Mesodermal cell (in vitro differentiated cells): ENCODE measurements around the gene CDC16.
"Not testable (repeated sequence)": the region's sequence is repeated elsewhere in the genome, so short reads cannot be mapped to it uniquely, and the experiment has no call there.

Experiments used
- H3K27ac ChIP-seq: 2 replicates; pipeline ENCODE4 v1.7.0; 2013; ENCODE audit warnings: mild to moderate bottlenecking, low read depth, low read length, moderate library complexity; ENCODE audit not compliant: severe bottlenecking
- H3K36me3 ChIP-seq: 2 replicates; pipeline ENCODE4 v1.7.1; 2013; ENCODE audit warnings: mild to moderate bottlenecking, low read length, moderate library complexity; ENCODE audit not compliant: control insufficient read depth, insufficient read depth
- H3K4me1 ChIP-seq: one replicate; pipeline ENCODE4 v1.7.1; 2013; ENCODE audit warnings: mild to moderate bottlenecking, low read length; ENCODE audit not compliant: insufficient read depth, control insufficient read depth, poor library complexity, severe bottlenecking
- H3K4me3 ChIP-seq: 2 replicates; pipeline ENCODE4 v1.7.0; 2013; ENCODE audit warnings: low read length, control low read depth, mild to moderate bottlenecking; ENCODE audit not compliant: insufficient read depth, poor library complexity, severe bottlenecking; ENCODE audit errors: extremely low read depth
- H3K9me3 ChIP-seq: 2 replicates; pipeline ENCODE4 v1.7.1; 2013; ENCODE audit warnings: mild to moderate bottlenecking, low read length, moderate library complexity; ENCODE audit not compliant: control insufficient read depth
- WGBS, 2 experiments: methylation state at CpG; one replicate each; pipeline ENCODE4 v1.1.5; 2013; ENCODE audit warnings: missing lambda C conversion rate in 2 of 2; ENCODE audit not compliant: insufficient coverage in 2 of 2; 5-methylcytosine and 5-hydroxymethylcytosine counted together

CDC16 gene

GRCh38 chr13:114243971-114244370, 9.3 kb downstream of the CDC16 start:
- Histone ChIP-seq H3K4me3 (no peak overlapping the region), H3K27ac (no peak overlapping the region), H3K9me3 (no peaks in the 10 kb centered on the region), H3K36me3 (peaks cover 91% of the 10 kb centered on the region), H3K4me1 (no peaks in the 10 kb centered on the region)
- 100% methylated on average over 2 of the region's 3 CpGs; no CpG with 5 or more reads in 1 of the 2 experiments for WGBS, 2 experiments

GRCh38 chr13:114244637-114245036, 9.9 kb downstream of the CDC16 start:
- Histone ChIP-seq H3K9me3 (no peaks in the 10 kb centered on the region), H3K36me3 (peaks cover 91% of the 10 kb centered on the region), H3K4me1 (no peaks in the 10 kb centered on the region), H3K4me3 (no peak overlapping the region), H3K27ac (no peak overlapping the region)
- no CpG with 5 or more reads among the region's 5 CpGs for WGBS, 2 experiments

DNA sequence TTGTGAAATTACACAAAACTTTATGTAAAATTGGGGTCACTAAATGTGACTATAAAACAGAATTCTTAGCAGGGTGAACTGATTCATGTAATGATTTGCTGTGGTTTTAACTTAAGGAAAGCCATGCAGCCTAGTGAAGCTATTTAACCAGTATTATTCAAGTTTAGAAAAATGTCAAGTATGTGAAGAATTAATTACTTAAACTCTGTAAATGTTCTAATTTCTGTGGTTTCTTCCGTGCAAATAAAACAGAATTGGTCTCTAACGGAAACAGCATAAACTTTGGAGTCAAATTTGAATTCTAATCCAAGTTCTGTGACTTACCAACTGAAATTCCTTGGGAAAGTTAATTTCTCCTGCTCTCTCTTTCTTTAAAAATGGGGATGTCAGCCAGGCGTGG, 13.3 kb downstream of the CDC16 start:
- H3K4me3 ChIP-seq = no peak overlapping the region
- no peak overlapping the region for H3K27ac ChIP-seq
- whole genome bisulfite sequencing, 2 experiments = 84 to 93% methylated on average over 3 of the region's 3 CpGs
- peaks cover 92% of the 10 kb centered on the region for H3K36me3 ChIP-seq
- no peaks in the 10 kb centered on the region for H3K4me1 ChIP-seq
- no peaks in the 10 kb centered on the region for H3K9me3 ChIP-seq

GRCh38 chr13:114249077-114249476, 14.4 kb downstream of the CDC16 start:
- Histone ChIP-seq H3K9me3 (no peaks in the 10 kb centered on the region), H3K36me3 (peaks cover 93% of the 10 kb centered on the region), H3K4me3 (no peak overlapping the region), H3K4me1 (no peaks in the 10 kb centered on the region), H3K27ac (no peak overlapping the region)
- 94 to 95% methylated on average over 4 to 6 of the region's 7 CpGs for WGBS, 2 experiments

DNA sequence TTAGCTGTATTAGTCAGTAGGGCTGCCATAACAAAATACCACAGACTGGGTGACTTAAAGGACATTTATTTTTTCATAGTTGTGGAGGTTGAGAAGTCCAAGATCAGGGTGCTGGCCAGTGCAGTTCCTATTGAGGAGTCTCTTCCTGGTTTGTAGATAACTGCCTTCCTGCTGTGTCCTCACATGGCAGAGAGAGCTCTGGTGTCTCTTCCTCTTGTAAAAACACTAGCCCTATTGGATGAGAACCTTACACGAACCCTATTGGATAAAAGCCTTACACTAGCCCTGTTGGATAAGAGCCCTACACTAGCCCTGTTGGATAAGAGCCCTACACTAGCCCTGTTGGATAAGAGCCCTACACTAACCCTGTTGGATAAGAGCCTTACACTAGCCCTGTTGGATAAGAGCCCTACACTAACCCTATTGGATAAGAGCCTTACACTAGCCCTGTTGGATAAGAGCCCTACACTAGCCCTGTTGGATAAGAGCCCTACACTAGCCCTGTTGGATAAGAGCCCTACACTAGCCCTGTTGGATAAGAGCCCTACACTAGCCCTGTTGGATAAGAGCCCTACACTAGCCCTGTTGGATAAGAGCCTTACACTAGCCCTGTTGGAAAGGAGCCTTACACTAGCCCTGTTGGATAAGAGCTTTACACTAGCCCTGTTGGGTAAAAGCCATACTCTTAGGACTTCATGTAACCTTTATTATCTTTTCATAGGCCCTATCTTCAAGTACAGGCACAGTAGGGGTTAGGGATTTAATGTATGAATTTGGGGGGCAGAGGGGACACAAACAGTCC, 17.1 kb downstream of the CDC16 start:
- H3K36me3 ChIP-seq = peaks cover 91% of the 10 kb centered on the region
- H3K27ac ChIP-seq = not testable (repeated sequence)
- 80 to 100% methylated on average over 1 of the region's 1 CpG for WGBS, 2 experiments

GRCh38 chr13:114256547-114256946, 21.9 kb downstream of the CDC16 start:
- Histone ChIP-seq H3K36me3 (peaks cover 92% of the 10 kb centered on the region), H3K27ac (no peak overlapping the region), H3K4me3 (no peak overlapping the region), H3K9me3 (no peaks in the 10 kb centered on the region), H3K4me1 (no peaks in the 10 kb centered on the region)
- 67 to 71% methylated on average over 1 of the region's 1 CpG for WGBS, 2 experiments

More for the DNA sequence above, 17.1 kb downstream of the CDC16 start:
- not testable (repeated sequence) for H3K9me3 ChIP-seq, H3K4me1 ChIP-seq, H3K4me3 ChIP-seq

DNA sequence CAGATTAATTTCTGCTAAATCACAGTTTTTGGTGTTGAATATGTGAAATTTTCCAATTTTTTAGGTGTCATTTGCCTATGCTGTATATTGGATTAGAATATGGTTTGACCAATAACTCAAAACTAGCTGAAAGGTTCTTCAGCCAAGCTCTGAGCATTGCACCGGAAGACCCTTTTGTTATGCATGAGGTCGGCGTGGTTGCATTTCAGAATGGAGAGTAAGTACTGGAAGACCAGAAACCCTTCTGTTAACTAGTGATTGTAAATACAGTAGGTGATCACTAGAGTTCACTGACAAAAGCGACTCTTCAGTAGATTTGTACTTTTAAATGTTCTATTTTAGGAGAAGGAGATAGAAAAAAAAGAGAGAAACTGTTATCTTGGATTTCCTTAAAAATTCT, 22.3 kb downstream of the CDC16 start:
- no peak overlapping the region for H3K4me3 ChIP-seq
- H3K9me3 ChIP-seq = no peaks in the 10 kb centered on the region
- peaks cover 90% of the 10 kb centered on the region for H3K36me3 ChIP-seq
- WGBS, 2 experiments = 70 to 87% methylated on average over 3 of the region's 4 CpGs
- H3K27ac ChIP-seq = no peak overlapping the region
- H3K4me1 ChIP-seq = no peaks in the 10 kb centered on the region

- 97 to 100% methylated on average over 3 to 8 of the region's 8 CpGs for WGBS, 2 experiments
- Histone ChIP-seq H3K4me1 (no peaks in the 10 kb centered on the region), H3K9me3 (no peaks in the 10 kb centered on the region), H3K36me3 (peaks cover 89% of the 10 kb centered on the region), H3K4me3 (no peak overlapping the region), H3K27ac (no peak overlapping the region)
These were observed 23.9 kb downstream of the CDC16 start for GRCh38 chr13:114258589-114258988.

DNA sequence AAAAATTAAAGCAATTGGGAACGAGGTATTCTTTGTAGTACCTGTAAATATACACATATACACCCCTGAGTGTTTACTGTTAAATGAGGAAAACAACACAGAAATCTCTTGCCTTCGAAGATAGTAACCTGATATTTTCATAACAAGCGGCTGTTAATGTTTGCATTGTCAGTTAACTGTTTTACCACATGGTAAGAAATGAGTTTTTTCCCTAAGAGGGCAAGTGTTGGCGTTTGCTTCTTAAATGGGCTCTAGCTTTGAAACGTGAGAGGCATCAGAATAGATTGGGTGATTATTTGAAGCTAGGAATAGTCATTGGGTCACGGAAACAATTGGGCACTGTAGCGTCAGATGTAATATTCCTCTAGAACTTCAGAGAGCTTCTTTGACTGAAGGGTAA, 24.7 kb downstream of the CDC16 start:
- H3K4me1 ChIP-seq = no peaks in the 10 kb centered on the region
- WGBS, 2 experiments = 94 to 98% methylated on average over 3 to 6 of the region's 7 CpGs
- no peak overlapping the region for H3K4me3 ChIP-seq
- H3K9me3 ChIP-seq = no peaks in the 10 kb centered on the region
- H3K36me3 ChIP-seq = peaks cover 94% of the 10 kb centered on the region
- H3K27ac ChIP-seq = no peak overlapping the region

DNA sequence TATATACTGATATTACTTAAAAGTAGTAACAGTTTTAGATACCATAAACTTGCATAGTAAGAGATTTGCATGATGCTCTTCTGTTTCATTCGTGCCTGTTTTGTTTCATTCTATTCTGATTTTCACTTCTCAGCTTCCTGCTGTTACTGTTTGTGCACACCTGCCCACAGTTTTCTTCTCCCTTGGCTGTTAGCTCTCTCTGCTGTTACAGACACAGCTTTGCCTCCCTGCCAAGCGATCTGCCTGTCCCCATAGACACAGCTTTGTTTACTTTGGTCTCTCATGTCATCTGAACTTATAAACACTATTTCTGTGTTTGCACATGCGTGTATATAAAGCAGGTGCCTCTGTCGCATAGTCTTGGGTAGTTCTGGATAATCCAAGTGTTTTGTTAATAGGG, 25.3 kb downstream of the CDC16 start:
- no peaks in the 10 kb centered on the region for H3K9me3 ChIP-seq
- peaks cover 94% of the 10 kb centered on the region for H3K36me3 ChIP-seq
- H3K4me3 ChIP-seq = no peak overlapping the region
- no peak overlapping the region for H3K27ac ChIP-seq
- H3K4me1 ChIP-seq = no peaks in the 10 kb centered on the region
- WGBS, 2 experiments = 95 to 100% methylated on average over 2 to 3 of the region's 4 CpGs

GRCh38 chr13:114260814-114261213, 26.1 kb downstream of the CDC16 start:
- H3K4me3 ChIP-seq = no peak overlapping the region
- H3K36me3 ChIP-seq = peaks cover 94% of the 10 kb centered on the region
- 96 to 98% methylated on average over 3 of the region's 3 CpGs for WGBS, 2 experiments
- no peaks in the 10 kb centered on the region for H3K4me1 ChIP-seq
- H3K9me3 ChIP-seq = no peaks in the 10 kb centered on the region
- no peak overlapping the region for H3K27ac ChIP-seq
